OCI-LY3 (cell line): ENCODE data around the gene RFX2.

Experiments used
- H2AFZ ChIP-seq: fragments of 200-600, 300-600 bp; shearing (Covaris generic); 2 replicates; pipeline ENCODE4 v1.6.0; 2014; ENCODE audit warnings: antibody characterized with exemption, low read depth, low read length
- H3K27ac ChIP-seq: fragments of 200-600, 300-600 bp; sonication (generic); 2 replicates; pipeline ENCODE4 v1.5.1; 2014; ENCODE audit warnings: mild to moderate bottlenecking, low read length, moderate library complexity, mixed read lengths
- H3K27me3 ChIP-seq: fragments of 200-600, 300-600 bp; sonication (generic); 2 replicates; pipeline ENCODE4 v1.6.1; 2014; ENCODE audit warnings: low read depth, low read length, mixed read lengths
- H3K36me3 ChIP-seq: fragments of 200-600, 300-600 bp; sonication (generic); replicated peaks from 2 replicates; pipeline ENCODE3; 2014; ENCODE audit warnings: low read depth, low read length, mixed read lengths
- H3K4me1 ChIP-seq: fragments of 300-600, 200-600 bp; sonication (generic); 2 replicates; pipeline ENCODE4 v1.6.1; 2014; ENCODE audit warnings: low read length, mixed read lengths
- H3K4me2 ChIP-seq: fragments of 200-600, 300-600 bp; sonication (generic); 2 replicates; pipeline ENCODE4 v1.6.1; 2014; ENCODE audit warnings: low read length, mixed read lengths
- H3K4me3 ChIP-seq: fragments of 300-600, 200-600 bp; sonication (generic); 2 replicates; pipeline ENCODE4 v1.5.1; 2014; ENCODE audit warnings: antibody characterized with exemption, mild to moderate bottlenecking, low read length, moderate library complexity
- H3K79me2 ChIP-seq: fragments of 300-600, 200-600 bp; shearing (Covaris generic); 2 replicates; pipeline ENCODE4 v1.6.1; 2014; ENCODE audit warnings: mild to moderate bottlenecking, low read length, mixed read lengths
- H3K9ac ChIP-seq: fragments of 300-600, 200-600 bp; shearing (Covaris generic); 2 replicates; pipeline ENCODE4 v1.6.0; 2014; ENCODE audit warnings: mild to moderate bottlenecking, low read length, moderate library complexity
- H3K9me3 ChIP-seq: fragments of 200-600, 300-600 bp; shearing (Covaris generic); 2 replicates; pipeline ENCODE4 v1.6.1; 2014; ENCODE audit warnings: low read length, mixed read lengths; ENCODE audit not compliant: insufficient read depth
- H4K20me1 ChIP-seq: fragments of 200-600, 300-600 bp; sonication (generic); 2 replicates; pipeline ENCODE4 v1.6.1; 2016; ENCODE audit warnings: low read length, mixed read lengths; ENCODE audit not compliant: insufficient read depth
- EZH2phosphoT487 ChIP-seq: fragments of 200-600 bp; shearing (Covaris generic); IDR thresholded peaks from 2 replicates; pipeline ENCODE4 v1.6.1; 2018; ENCODE audit warnings: antibody characterized with exemption, mixed run types, low read depth
- TF ChIP-seq, protein P1 (sequence below): fragments of 200-600, 300-600 bp; sonication (generic); IDR thresholded peaks from 2 replicates; pipeline ENCODE4 v1.5.1; 2014; ENCODE audit warnings: antibody characterized with exemption, low read length, low read depth

Gene RFX2

DNA sequence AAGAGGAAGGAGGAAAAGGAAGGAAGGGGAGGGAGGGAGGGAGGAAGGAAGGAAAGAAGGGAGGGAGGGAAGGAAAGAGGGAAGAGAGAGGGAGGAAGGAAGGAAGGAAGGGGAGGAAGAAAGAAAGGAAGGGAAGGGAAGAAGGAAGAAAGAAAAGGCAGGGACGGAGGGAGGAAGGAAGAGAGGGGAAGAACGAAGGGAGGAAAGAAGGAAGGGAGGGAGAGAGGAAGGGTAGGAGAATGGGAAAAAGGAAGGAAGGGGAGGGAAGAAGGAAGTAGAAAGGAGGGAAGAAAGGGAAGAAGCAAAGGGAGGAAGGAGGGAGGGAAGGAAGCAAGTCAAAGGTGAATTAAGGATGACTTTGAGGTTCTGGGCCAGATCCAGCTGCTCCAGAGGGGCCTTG is 28.2 kb upstream of the RFX2 start:
- no peak overlapping the region for H3K4me3 ChIP-seq

GRCh38 chr19:6138066-6138465 is 27.8 kb upstream of the RFX2 start:
- Histone ChIP-seq H2AFZ (no peak overlapping the region), H3K79me2 (no peaks in the 10 kb centered on the region), H3K9ac (no peak overlapping the region), H3K27me3 (no peaks in the 10 kb centered on the region), H3K9me3 (no peaks in the 10 kb centered on the region), H3K4me1 (no peaks in the 10 kb centered on the region), H3K4me2 (no peak overlapping the region), H3K27ac (no peak overlapping the region), H3K4me3 (no peak overlapping the region), H4K20me1 (no peaks in the 10 kb centered on the region), H3K36me3 (no peaks in the 10 kb centered on the region)
- TF ChIP-seq EZH2phosphoT487, result no peak
- TF ChIP-seq, protein P1, sequence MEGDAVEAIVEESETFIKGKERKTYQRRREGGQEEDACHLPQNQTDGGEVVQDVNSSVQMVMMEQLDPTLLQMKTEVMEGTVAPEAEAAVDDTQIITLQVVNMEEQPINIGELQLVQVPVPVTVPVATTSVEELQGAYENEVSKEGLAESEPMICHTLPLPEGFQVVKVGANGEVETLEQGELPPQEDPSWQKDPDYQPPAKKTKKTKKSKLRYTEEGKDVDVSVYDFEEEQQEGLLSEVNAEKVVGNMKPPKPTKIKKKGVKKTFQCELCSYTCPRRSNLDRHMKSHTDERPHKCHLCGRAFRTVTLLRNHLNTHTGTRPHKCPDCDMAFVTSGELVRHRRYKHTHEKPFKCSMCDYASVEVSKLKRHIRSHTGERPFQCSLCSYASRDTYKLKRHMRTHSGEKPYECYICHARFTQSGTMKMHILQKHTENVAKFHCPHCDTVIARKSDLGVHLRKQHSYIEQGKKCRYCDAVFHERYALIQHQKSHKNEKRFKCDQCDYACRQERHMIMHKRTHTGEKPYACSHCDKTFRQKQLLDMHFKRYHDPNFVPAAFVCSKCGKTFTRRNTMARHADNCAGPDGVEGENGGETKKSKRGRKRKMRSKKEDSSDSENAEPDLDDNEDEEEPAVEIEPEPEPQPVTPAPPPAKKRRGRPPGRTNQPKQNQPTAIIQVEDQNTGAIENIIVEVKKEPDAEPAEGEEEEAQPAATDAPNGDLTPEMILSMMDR, result no peak

More for the DNA sequence above, 28.2 kb upstream of the RFX2 start:
- no peak overlapping the region for H2AFZ ChIP-seq
- no peaks in the 10 kb centered on the region for H3K79me2 ChIP-seq
- no peak for TF ChIP-seq EZH2phosphoT487
- TF ChIP-seq, protein P1, result no peak
- no peaks in the 10 kb centered on the region for H3K9me3 ChIP-seq
- H3K36me3 ChIP-seq, result no peaks in the 10 kb centered on the region
- no peak overlapping the region for H3K4me2 ChIP-seq
- no peak overlapping the region for H3K9ac ChIP-seq
- no peaks in the 10 kb centered on the region for H3K4me1 ChIP-seq
- H3K27me3 ChIP-seq, result no peaks in the 10 kb centered on the region
- no peak overlapping the region for H3K27ac ChIP-seq
- H4K20me1 ChIP-seq, result no peaks in the 10 kb centered on the region

DNA sequence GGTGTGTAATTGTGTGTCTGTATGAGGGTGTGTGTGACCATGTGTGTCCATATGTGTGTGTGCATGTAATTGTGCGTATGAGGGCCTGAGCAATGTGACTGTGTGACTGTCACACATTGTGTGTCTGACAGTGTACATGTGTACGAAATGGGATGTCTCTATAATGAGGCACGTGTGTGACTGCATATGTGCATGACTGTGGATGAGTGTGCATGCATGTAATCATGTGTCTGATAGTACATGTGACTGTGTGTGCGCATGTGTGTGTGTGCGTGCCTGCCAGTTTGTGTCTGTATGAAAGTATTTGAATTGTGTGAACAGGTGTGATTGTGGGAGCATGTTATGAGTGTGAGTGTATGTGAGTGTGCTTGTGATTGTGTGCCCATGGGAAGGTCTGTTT is 22.9 kb upstream of the RFX2 start:
- Histone ChIP-seq H3K9ac (no peak overlapping the region), H3K27me3 (0 out of 2 replicates have a peak, but pooled peaks cover 5% of the 10 kb centered on the region), H3K27ac (no peak overlapping the region), H3K79me2 (no peaks in the 10 kb centered on the region), H3K36me3 (no peaks in the 10 kb centered on the region), H3K4me2 (no peak overlapping the region), H4K20me1 (no peaks in the 10 kb centered on the region), H3K4me3 (no peak overlapping the region), H3K4me1 (no peaks in the 10 kb centered on the region), H3K9me3 (no peaks in the 10 kb centered on the region), H2AFZ (no peak overlapping the region)
- no peak for TF ChIP-seq EZH2phosphoT487
- TF ChIP-seq, protein P1, result no peak

DNA sequence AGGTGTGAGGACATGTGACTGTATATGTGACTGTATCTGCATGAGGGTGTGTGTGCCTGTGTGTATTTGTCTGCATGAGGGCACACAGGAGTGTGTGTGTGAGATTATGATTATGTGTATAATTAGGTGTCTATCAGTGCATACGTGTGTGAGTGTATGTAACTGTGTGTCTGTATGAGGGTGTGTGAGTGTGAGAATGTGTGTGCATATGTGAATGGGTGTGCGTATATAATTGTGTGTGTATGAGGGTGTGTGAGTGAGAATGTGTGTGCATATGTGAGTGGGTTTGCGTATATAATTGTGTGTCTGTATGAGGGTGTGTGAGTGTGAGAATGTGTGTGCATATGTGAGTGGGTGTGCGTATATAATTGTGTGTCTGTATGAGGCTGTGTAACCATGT is 22.2 kb upstream of the RFX2 start:
- H4K20me1 ChIP-seq, result no peaks in the 10 kb centered on the region
- H3K9me3 ChIP-seq, result no peaks in the 10 kb centered on the region
- H3K36me3 ChIP-seq, result no peaks in the 10 kb centered on the region
- H3K4me1 ChIP-seq, result no peaks in the 10 kb centered on the region
- no peak overlapping the region for H3K4me2 ChIP-seq
- no peak overlapping the region for H3K27ac ChIP-seq
- no peak overlapping the region for H3K9ac ChIP-seq
- H2AFZ ChIP-seq, result no peak overlapping the region
- no peak overlapping the region for H3K4me3 ChIP-seq
- 0 out of 2 replicates have a peak, but pooled peaks cover 5% of the 10 kb centered on the region for H3K27me3 ChIP-seq
- no peaks in the 10 kb centered on the region for H3K79me2 ChIP-seq
- TF ChIP-seq, protein P1, result no peak
- TF ChIP-seq EZH2phosphoT487, result no peak
